Measurements from ENCODE around the gene LGMN.

Gene LGMN

GRCh38 chr14:92693998-92694795, 54.2 kb downstream of the LGMN start:
- Histone ChIP-seq H3K27me3 (replicated peaks in 2 of 5; ENCODE audit: control insufficient read depth in 4 of 5, insufficient read depth in 5 of 5, low read length in 4 of 5) (no peaks in the 10 kb centered on the region), H3K9me3 (ENCODE audit: control extremely low read depth in 1 of 5, control insufficient read depth in 4 of 5, insufficient read depth in 2 of 5, low read depth in 1 of 5, low read length in 4 of 5) (no peaks in the 10 kb centered on the region), H3K36me3 (ENCODE audit: control insufficient read depth in 4 of 4, insufficient read depth in 4 of 4, low read length in 3 of 4) (peaks cover 0 to 15% (median 10%) of the 10 kb centered on the region in 4 experiments), H3K27ac (ENCODE audit: insufficient read depth in 1 of 2, low read depth in 1 of 2, low read length in 2 of 2, poor library complexity in 1 of 2, severe bottlenecking in 2 of 2) (no peak overlapping the region), H3K4me1 (ENCODE audit: control extremely low read depth in 1 of 4, control insufficient read depth in 4 of 4, insufficient read depth in 4 of 4, low read length in 3 of 4) (peaks cover 5 to 40% (median 37%) of the 10 kb centered on the region in 4 experiments), H3K4me3 (ENCODE audit: control insufficient read depth in 1 of 7, extremely low read depth in 1 of 7, insufficient read depth in 4 of 7, low read depth in 2 of 7, low read length in 6 of 7) (no peak overlapping the region)
- 92% methylated on average over 18 of the region's 18 CpGs for WGBS (ENCODE audit: insufficient coverage)
- no peak for DNase-seq
- ChIA-PET CTCF (interaction anchor here (1.0 to 18.0 kb wide), 5 partner anchors 8 to 87 kb away, joined by 3 to 263 read pairs (median 4); no protein-coding TSS in a partner anchor), POLR2A (no interaction called here)

GRCh38 chr14:92692822-92693226, 55.6 kb downstream of the LGMN start:
- ChIA-PET CTCF (interaction anchor here (0.7 to 18.0 kb wide), 6 partner anchors 10 to 94 kb away, joined by 3 to 263 read pairs (median 6); no protein-coding TSS in a partner anchor), POLR2A (no interaction called here)

GRCh38 chr14:92690171-92691011, 58.0 kb downstream of the LGMN start:
- ChIA-PET CTCF (interaction anchor here (0.6 to 18.0 kb wide), 20 partner anchors 8 to 568 kb away, joined by 3 to 263 read pairs (median 4); partner anchors contain the start of gene CPSF2), POLR2A (no interaction called here)
- no peaks in the 10 kb centered on the region for H3K9me3 ChIP-seq (ENCODE audit: control extremely low read depth in 1 of 5, control insufficient read depth in 4 of 5, insufficient read depth in 2 of 5, low read depth in 1 of 5, low read length in 4 of 5)
- H3K36me3 ChIP-seq (ENCODE audit: control insufficient read depth in 4 of 4, insufficient read depth in 4 of 4, low read length in 3 of 4): peaks cover 6 to 52% (median 40%) of the 10 kb centered on the region in 4 experiments
- no peaks in the 10 kb centered on the region for H3K27me3 ChIP-seq (replicated peaks in 2 of 5; ENCODE audit: control insufficient read depth in 4 of 5, insufficient read depth in 5 of 5, low read length in 4 of 5)
- peaks cover 5 to 27% (median 26%) of the 10 kb centered on the region in 4 experiments for H3K4me1 ChIP-seq (ENCODE audit: control extremely low read depth in 1 of 4, control insufficient read depth in 4 of 4, insufficient read depth in 4 of 4, low read length in 3 of 4)
- no peak overlapping the region for H3K4me3 ChIP-seq (ENCODE audit: control insufficient read depth in 1 of 7, extremely low read depth in 1 of 7, insufficient read depth in 4 of 7, low read depth in 2 of 7, low read length in 6 of 7)
- peak; percentile 57 to 67 (median 65) for DNase-seq
- 60% methylated on average over 5 of the region's 13 CpGs for WGBS (ENCODE audit: insufficient coverage)
- H3K27ac ChIP-seq (ENCODE audit: insufficient read depth in 1 of 2, low read depth in 1 of 2, low read length in 2 of 2, poor library complexity in 1 of 2, severe bottlenecking in 2 of 2): no peak overlapping the region

More at GRCh38 chr14:92692822-92693226, 55.6 kb downstream of the LGMN start:
- Histone ChIP-seq H3K4me3 (ENCODE audit: control insufficient read depth in 1 of 7, extremely low read depth in 1 of 7, insufficient read depth in 4 of 7, low read depth in 2 of 7, low read length in 6 of 7) (peak overlapping the region in 3 of 7 experiments; percentile 4 to 38 (median 9)), H3K9me3 (ENCODE audit: control extremely low read depth in 1 of 5, control insufficient read depth in 4 of 5, insufficient read depth in 2 of 5, low read depth in 1 of 5, low read length in 4 of 5) (no peaks in the 10 kb centered on the region), H3K36me3 (ENCODE audit: control insufficient read depth in 4 of 4, insufficient read depth in 4 of 4, low read length in 3 of 4) (peaks cover 3 to 29% (median 23%) of the 10 kb centered on the region in 4 experiments), H3K27me3 (replicated peaks in 2 of 5; ENCODE audit: control insufficient read depth in 4 of 5, insufficient read depth in 5 of 5, low read length in 4 of 5) (no peaks in the 10 kb centered on the region), H3K27ac (ENCODE audit: insufficient read depth in 1 of 2, low read depth in 1 of 2, low read length in 2 of 2, poor library complexity in 1 of 2, severe bottlenecking in 2 of 2) (peak overlapping the region in 1 of 2 experiments; percentile 19), H3K4me1 (ENCODE audit: control extremely low read depth in 1 of 4, control insufficient read depth in 4 of 4, insufficient read depth in 4 of 4, low read length in 3 of 4) (peaks cover 5 to 35% (median 30%) of the 10 kb centered on the region in 4 experiments)
- DNase-seq: peak; percentile 74 to 94 (median 93)
- WGBS (ENCODE audit: insufficient coverage): 0% methylated on average over 2 of the region's 2 CpGs

GRCh38 chr14:92688434-92689375, 59.7 kb downstream of the LGMN start:
- H3K27me3 ChIP-seq (replicated peaks in 2 of 5; ENCODE audit: control insufficient read depth in 4 of 5, insufficient read depth in 5 of 5, low read length in 4 of 5): no peaks in the 10 kb centered on the region

GRCh38 chr14:92687681-92688433, 60.6 kb downstream of the LGMN start:
- H3K4me3 ChIP-seq (ENCODE audit: control insufficient read depth in 1 of 7, extremely low read depth in 1 of 7, insufficient read depth in 4 of 7, low read depth in 2 of 7, low read length in 6 of 7): no peak overlapping the region
- H3K27ac ChIP-seq (ENCODE audit: insufficient read depth in 1 of 2, low read depth in 1 of 2, low read length in 2 of 2, poor library complexity in 1 of 2, severe bottlenecking in 2 of 2): no peak overlapping the region
- no peaks in the 10 kb centered on the region for H3K9me3 ChIP-seq (ENCODE audit: control extremely low read depth in 1 of 5, control insufficient read depth in 4 of 5, insufficient read depth in 2 of 5, low read depth in 1 of 5, low read length in 4 of 5)
- peaks cover 11 to 75% (median 52%) of the 10 kb centered on the region in 4 experiments for H3K36me3 ChIP-seq (ENCODE audit: control insufficient read depth in 4 of 4, insufficient read depth in 4 of 4, low read length in 3 of 4)
- POLR2A ChIA-PET: no interaction called here
- 95% methylated on average over 72 of the region's 80 CpGs for WGBS (ENCODE audit: insufficient coverage)
- H3K27me3 ChIP-seq (replicated peaks in 2 of 5; ENCODE audit: control insufficient read depth in 4 of 5, insufficient read depth in 5 of 5, low read length in 4 of 5): no peaks in the 10 kb centered on the region
- H3K4me1 ChIP-seq (ENCODE audit: control extremely low read depth in 1 of 4, control insufficient read depth in 4 of 4, insufficient read depth in 4 of 4, low read length in 3 of 4): peaks cover under 1 to 12% (median 11%) of the 10 kb centered on the region in 4 experiments
- CTCF ChIA-PET: interaction anchor here (1.0 to 18.0 kb wide), 11 partner anchors 10 to 111 kb away, joined by 3 to 263 read pairs (median 5); no protein-coding TSS in a partner anchor
- no peak for DNase-seq

More at GRCh38 chr14:92688434-92689375, 59.7 kb downstream of the LGMN start:
- H3K9me3 ChIP-seq (ENCODE audit: control extremely low read depth in 1 of 5, control insufficient read depth in 4 of 5, insufficient read depth in 2 of 5, low read depth in 1 of 5, low read length in 4 of 5): no peaks in the 10 kb centered on the region
- POLR2A ChIA-PET: no interaction called here
- no peak overlapping the region for H3K4me3 ChIP-seq (ENCODE audit: control insufficient read depth in 1 of 7, extremely low read depth in 1 of 7, insufficient read depth in 4 of 7, low read depth in 2 of 7, low read length in 6 of 7)
- H3K27ac ChIP-seq (ENCODE audit: insufficient read depth in 1 of 2, low read depth in 1 of 2, low read length in 2 of 2, poor library complexity in 1 of 2, severe bottlenecking in 2 of 2): no peak overlapping the region
- H3K36me3 ChIP-seq (ENCODE audit: control insufficient read depth in 4 of 4, insufficient read depth in 4 of 4, low read length in 3 of 4): peaks cover 8 to 68% (median 46%) of the 10 kb centered on the region in 4 experiments
- 99% methylated on average over 25 of the region's 30 CpGs for WGBS (ENCODE audit: insufficient coverage)
- H3K4me1 ChIP-seq (ENCODE audit: control extremely low read depth in 1 of 4, control insufficient read depth in 4 of 4, insufficient read depth in 4 of 4, low read length in 3 of 4): peaks cover 5 to 21% (median 20%) of the 10 kb centered on the region in 4 experiments
- no peak for DNase-seq
- CTCF ChIA-PET: interaction anchor here (0.7 to 18.0 kb wide), 17 partner anchors 7 to 98 kb away, joined by 3 to 263 read pairs (median 5); no protein-coding TSS in a partner anchor

Measured in common myeloid progenitor, CD34-positive (primary cell).